Keratinocyte (primary cell): ENCODE results near the gene AKR7A3. TPM values are rescaled to one million over a fixed set of nuclear protein-coding genes. Genes with fewer than 3 reads are reported as not detected.
"Not testable (repeated sequence)": the region's sequence is repeated elsewhere in the genome, so short reads cannot be mapped to it uniquely, and the experiment has no call there.

Experiments
- DNase-seq: peaks from one replicate; pipeline ENCODE4 v3.0.0-alpha.2; 2011; ENCODE audit warnings: low read depth, missing footprints, low spot score
- FAIRE-seq: peaks from 2 replicates; lab custom pipeline; 2011; peaks lifted over from hg19 to GRCh38; lab: Jason Lieb, UNC
- H2AFZ ChIP-seq: 2 replicates; pipeline ENCODE4 v1.6.0; 2012; ENCODE audit warnings: low read length, control low read depth, inconsistent platforms; ENCODE audit not compliant: control insufficient read depth
- H3K27ac ChIP-seq: 2 replicates; pipeline ENCODE4 v1.5.1; 2011; ENCODE audit warnings: low read length; ENCODE audit not compliant: control insufficient read depth, insufficient read depth
- H3K27me3 ChIP-seq: 3 replicates; pipeline ENCODE4 v1.6.0; 2011; ENCODE audit warnings: low read length; ENCODE audit not compliant: control insufficient read depth, insufficient read depth; ENCODE audit errors: extremely low read depth
- H3K36me3 ChIP-seq, 2 experiments: 2 replicates in 1 of 2; 3 replicates in 1 of 2; pipeline ENCODE4 v1.5.1; 2011; ENCODE audit warnings: low read length in 2 of 2, mild to moderate bottlenecking in 1 of 2; ENCODE audit not compliant: control insufficient read depth in 2 of 2, insufficient read depth in 2 of 2; ENCODE audit errors: extremely low read depth in 1 of 2
- H3K4me1 ChIP-seq: 3 replicates; pipeline ENCODE4 v1.5.1; 2011; ENCODE audit warnings: low read length; ENCODE audit not compliant: control insufficient read depth, insufficient read depth; ENCODE audit errors: extremely low read depth
- H3K4me2 ChIP-seq: 3 replicates; pipeline ENCODE4 v1.6.0; 2011; ENCODE audit warnings: low read depth, low read length; ENCODE audit not compliant: control insufficient read depth, insufficient read depth; ENCODE audit errors: extremely low read depth
- H3K4me3 ChIP-seq, 3 experiments: fragments of 200-600 bp in 1 of 3; sonication (generic) in 1 of 3; 2 replicates in 2 of 3; 3 replicates in 1 of 3; pipeline ENCODE4 v1.5.1; 2011 to 2016; ENCODE audit warnings: low read length in 3 of 3, mild to moderate bottlenecking in 3 of 3, control low read depth in 2 of 3, inconsistent platforms in 1 of 3, low read depth in 1 of 3, mixed read lengths in 1 of 3, mixed run types in 1 of 3, moderate library complexity in 1 of 3; ENCODE audit not compliant: control insufficient read depth in 2 of 3, insufficient read depth in 2 of 3; ENCODE audit errors: extremely low read depth in 1 of 3
- H3K79me2 ChIP-seq: 2 replicates; pipeline ENCODE4 v1.6.0; 2012; ENCODE audit warnings: low read length; ENCODE audit not compliant: control insufficient read depth, insufficient read depth
- H3K9ac ChIP-seq: 3 replicates; pipeline ENCODE4 v1.6.0; 2011; ENCODE audit warnings: low read length; ENCODE audit not compliant: control insufficient read depth, insufficient read depth; ENCODE audit errors: extremely low read depth
- H3K9me1 ChIP-seq: 3 replicates; pipeline ENCODE4 v1.6.0; 2011; ENCODE audit warnings: low read length; ENCODE audit not compliant: control insufficient read depth, insufficient read depth; ENCODE audit errors: extremely low read depth
- H3K9me3 ChIP-seq: 2 replicates; pipeline ENCODE4 v1.5.1; 2012; ENCODE audit warnings: low read depth, low read length; ENCODE audit not compliant: control insufficient read depth
- H4K20me1 ChIP-seq: 3 replicates; pipeline ENCODE4 v1.6.0; 2011; ENCODE audit warnings: low read length; ENCODE audit not compliant: control insufficient read depth, insufficient read depth; ENCODE audit errors: extremely low read depth
- CTCF ChIP-seq, 3 experiments: IDR thresholded peaks in 1 of 3; conservative IDR thresholded peaks in 1 of 3; optimal IDR thresholded peaks in 1 of 3; 2 replicates in 2 of 3; 3 replicates in 1 of 3; pipeline versions ENCODE3 to v1.5.1; 2011; ENCODE audit warnings: low read length in 3 of 3, mild to moderate bottlenecking in 3 of 3, moderate library complexity in 2 of 3, control low read depth in 1 of 3, inconsistent platforms in 1 of 3; ENCODE audit not compliant: insufficient read depth in 2 of 3; ENCODE audit errors: extremely low read depth in 1 of 3
- EZH2 ChIP-seq: IDR thresholded peaks from one replicate; pipeline ENCODE4 v1.6.1; 2012; ENCODE audit warnings: inconsistent platforms, mild to moderate bottlenecking, low read length, moderate library complexity
- dilution Hi-C: fragments of 300-500 bp; cut with MboI; formaldehyde crosslinking; loops from one replicate; pipeline ENCODE4 v1.7.0; 2020; ENCODE audit warnings: low sequenced_read_pairs; ENCODE audit not compliant: extremely low pct_ligation_motif_present
- polyA plus RNA-seq, 5 experiments: library from polyadenylated mRNA; depleted of rRNA in 3 of 5; stranded (reverse) in 3 of 5; stranded (forward) in 1 of 5; unstranded in 1 of 5; fragments of >200 nt; gene quantifications; 1 replicate in 1 of 5; 2 replicates in 3 of 5; 3 replicates in 1 of 5; pipeline versions ENCODE4 v1.2.1 to v1.2.3, GENCODE V29; 2011 to 2012; ENCODE audit warnings: missing spikeins in 2 of 5, low read depth in 1 of 5, low replicate concordance in 1 of 5

Gene AKR7A3
- polyA plus RNA-seq, 1 donor (not counting 4 experiments of a cell fraction or from before 2014, with no cell fraction given), result 0.17 TPM

GRCh38 chr1:19257178-19257914 lies 31.2 kb downstream of the AKR7A3 start:
- Histone ChIP-seq H4K20me1 (peaks cover 12% of the 10 kb centered on the region), H3K9ac (no peak overlapping the region), H3K27ac (no peak overlapping the region), H3K9me3 (no peaks in the 10 kb centered on the region), H3K4me1 (peaks cover 14% of the 10 kb centered on the region), H3K36me3 (peaks cover 38 to 52% of the 10 kb centered on the region in 2 experiments), H2AFZ (no peak overlapping the region), H3K4me2 (no peak overlapping the region), H3K27me3 (no peaks in the 10 kb centered on the region), H3K9me1 (peaks cover 3% of the 10 kb centered on the region), H3K4me3 (no peak overlapping the region), H3K79me2 (peaks cover 44% of the 10 kb centered on the region)
- DNase-seq (no peak), FAIRE-seq (no peak)
- TF ChIP-seq EZH2 (no peak), CTCF (optimal IDR thresholded peaks at IDR 0.05 in 1 of 3, IDR thresholded peaks at IDR 0.05 in 1 of 3, conservative IDR thresholded peaks at IDR 0.05 in 1 of 3; ENCODE audit: extremely low read depth in 1 of 3, insufficient read depth in 2 of 3, low read length in 3 of 3) (no peak)
- dilution Hi-C loops, result no loop called here

- DNase-seq, H3K9ac ChIP-seq, dilution Hi-C loops, H3K9me1 ChIP-seq, H3K27ac ChIP-seq, H2AFZ ChIP-seq, H3K9me3 ChIP-seq, H3K27me3 ChIP-seq, H3K4me3 ChIP-seq, FAIRE-seq, H3K4me2 ChIP-seq: not testable (repeated sequence)
- Histone ChIP-seq H3K36me3 (peaks cover 38 to 52% of the 10 kb centered on the region in 2 experiments), H4K20me1 (peaks cover 12% of the 10 kb centered on the region), H3K4me1 (peaks cover 14% of the 10 kb centered on the region), H3K79me2 (peaks cover 55% of the 10 kb centered on the region)
These were observed 32.3 kb downstream of the AKR7A3 start for GRCh38 chr1:19256301-19256700.
